Esophagus squamous epithelium (tissue), 4 donors: ENCODE results near the gene EPC2.

Source experiments
- CTCF ChIP-seq, 6 experiments: fragments of 450-650 bp in 4 of 6; fragments of 200-600 bp in 2 of 6; sonication (generic) in 2 of 6; IDR thresholded peaks; one replicate each; pipeline ENCODE4 v1.5.1; 2016 to 2019; ENCODE audit warnings: antibody characterized with exemption in 6 of 6, mild to moderate bottlenecking in 4 of 6, moderate library complexity in 4 of 6
- POLR2A ChIP-seq, 4 donors: fragments of 450-650 bp; IDR thresholded peaks; one replicate each; pipeline ENCODE4 v1.6.1; 2017; ENCODE audit warnings: antibody characterized with exemption in 4 of 4, mild to moderate bottlenecking in 4 of 4, moderate library complexity in 3 of 4

- TF ChIP-seq CTCF (IDR thresholded peaks at IDR 0.05) (no peak), POLR2A (IDR thresholded peaks at IDR 0.05) (no peak)
Measured at GRCh38 chr2:148824190-148824589, 179.6 kb downstream of the EPC2 start.
